ENCODE data around the gene GLMP.

Gene GLMP

GRCh38 chr1:156286061-156286460 is 9.4 kb downstream of the GLMP start:
- no peak for DNase-seq (ENCODE audit: low spot score)

GRCh38 chr1:156285437-156285836 is 10.0 kb downstream of the GLMP start:
- DNase-seq (ENCODE audit: low spot score): no peak

- no peak for DNase-seq (ENCODE audit: low spot score)
Observed at GRCh38 chr1:156284757-156285156, 10.7 kb downstream of the GLMP start.

- no peak for DNase-seq (ENCODE audit: low spot score)
Observed at GRCh38 chr1:156284112-156284511, 11.4 kb downstream of the GLMP start, which contains the start of gene TMEM79. Gene TMEM79 (plus strand): TSS chr1:156284325. CDS start chr1:156285227, 902 bp downstream.

GRCh38 chr1:156283521-156283920 is 12.0 kb downstream of the GLMP start:
- no peak for DNase-seq (ENCODE audit: low spot score)

GRCh38 chr1:156282479-156283222 is 12.8 kb downstream of the GLMP start, which contains the start of gene SMG5:
Gene SMG5 (minus strand): TSS chr1:156282825. CDS start chr1:156282680, 145 bp downstream.
- DNase-seq (ENCODE audit: low spot score): peak; percentile 98

GRCh38 chr1:156281693-156282478 is 13.6 kb downstream of the GLMP start:
- no peak for DNase-seq (ENCODE audit: low spot score)

- DNase-seq (ENCODE audit: low spot score): peak; percentile 19
Observed at GRCh38 chr1:156281281-156281680, 14.2 kb downstream of the GLMP start.

- DNase-seq (ENCODE audit: low spot score): no peak
Observed at GRCh38 chr1:156279837-156280236, 15.6 kb downstream of the GLMP start.

GRCh38 chr1:156276966-156277381 is 18.5 kb downstream of the GLMP start:
- no peak for DNase-seq (ENCODE audit: low spot score)

GRCh38 chr1:156276532-156276931 is 18.9 kb downstream of the GLMP start:
- no peak for DNase-seq (ENCODE audit: low spot score)

- no peak for DNase-seq (ENCODE audit: low spot score)
Observed at GRCh38 chr1:156270314-156270713, 25.2 kb downstream of the GLMP start.

GRCh38 chr1:156268336-156268735 is 27.1 kb downstream of the GLMP start:
- DNase-seq (ENCODE audit: low spot score): no peak

GRCh38 chr1:156266051-156266450 is 29.4 kb downstream of the GLMP start:
- DNase-seq (ENCODE audit: low spot score): no peak

GRCh38 chr1:156263288-156263655 is 32.2 kb downstream of the GLMP start:
- DNase-seq (ENCODE audit: low spot score): no peak

GRCh38 chr1:156262461-156263287 is 32.8 kb downstream of the GLMP start:
- DNase-seq (ENCODE audit: low spot score): no peak

- no peak for DNase-seq (ENCODE audit: low spot score)
Observed at GRCh38 chr1:156260896-156261295, 34.6 kb downstream of the GLMP start.

- DNase-seq (ENCODE audit: low spot score): no peak
Observed at GRCh38 chr1:156259805-156260204, 35.7 kb downstream of the GLMP start.

GRCh38 chr1:156258859-156259258 is 36.6 kb downstream of the GLMP start:
- no peak for DNase-seq (ENCODE audit: low spot score)

- no peak for DNase-seq (ENCODE audit: low spot score)
Observed at GRCh38 chr1:156257711-156258110, 37.8 kb downstream of the GLMP start.

GRCh38 chr1:156253634-156254033 is 41.8 kb downstream of the GLMP start:
- DNase-seq (ENCODE audit: low spot score): no peak

GRCh38 chr1:156251527-156251926 is 44.0 kb downstream of the GLMP start:
- no peak for DNase-seq (ENCODE audit: low spot score)

Measured in CD4-positive, alpha-beta T cell treated with Interleukin-2 at 100 ng/mL for 4 hours (primary cell).